T-helper 2 cell (primary cell): ENCODE results near the gene PSMD10.

ENCODE experiments used
- DNase-seq, 5 experiments: peaks; one replicate each; pipeline versions ENCODE4 v3.0.0 to v3.0.0-alpha.2; 2012 to 2022
- total RNA-seq, 2 donors: gene quantifications; one replicate each; lab custom pipeline; 2026; lab: John Stamatoyannopoulos, UW

The PSMD10 gene, protein sequence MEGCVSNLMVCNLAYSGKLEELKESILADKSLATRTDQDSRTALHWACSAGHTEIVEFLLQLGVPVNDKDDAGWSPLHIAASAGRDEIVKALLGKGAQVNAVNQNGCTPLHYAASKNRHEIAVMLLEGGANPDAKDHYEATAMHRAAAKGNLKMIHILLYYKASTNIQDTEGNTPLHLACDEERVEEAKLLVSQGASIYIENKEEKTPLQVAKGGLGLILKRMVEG
- 12.8 to 18.9 reads per million in 2 donors for total RNA-seq

DNA sequence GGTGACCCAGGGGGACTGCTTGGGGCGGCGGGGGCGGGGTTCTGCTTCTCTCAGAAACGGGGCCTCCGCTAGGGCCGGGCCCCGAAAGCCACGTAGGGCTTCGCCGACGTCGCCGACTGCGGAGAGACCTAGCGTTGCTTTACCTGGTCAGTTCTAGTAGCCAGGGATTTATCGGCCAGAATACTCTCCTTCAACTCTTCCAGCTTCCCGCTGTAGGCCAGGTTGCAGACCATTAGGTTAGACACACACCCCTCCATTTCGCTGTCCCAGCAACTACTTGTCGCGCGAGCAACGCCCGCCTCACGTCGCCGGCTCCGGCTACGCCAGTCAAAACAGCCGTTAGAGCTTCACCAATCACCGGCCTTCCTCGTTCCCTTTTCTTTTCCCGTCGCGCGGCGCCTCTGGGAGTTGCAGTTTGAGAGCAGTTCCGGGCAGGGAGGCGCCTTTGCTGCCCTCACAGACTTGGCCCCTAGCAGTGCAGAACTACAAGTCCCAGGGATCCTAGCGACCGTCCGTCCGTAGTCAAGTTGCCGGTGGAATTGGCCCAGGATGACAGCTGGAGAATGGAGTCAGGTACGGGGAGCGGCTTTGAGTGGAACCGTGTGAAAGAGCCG is at the start of gene PSMD10, which contains the start of gene ATG4A:
Gene PSMD10, minus strand, starts transcription at position 279 of the 614 bp plus-strand sequence. Its CDS starts 22 bp downstream, at position 257.
Gene ATG4A, plus strand, starts transcription at position 515 of the 614 bp plus-strand sequence. Its CDS starts 49 bp downstream, at position 564.
- DNase-seq = peak; percentile 66 to 96 (median 85)

DNA sequence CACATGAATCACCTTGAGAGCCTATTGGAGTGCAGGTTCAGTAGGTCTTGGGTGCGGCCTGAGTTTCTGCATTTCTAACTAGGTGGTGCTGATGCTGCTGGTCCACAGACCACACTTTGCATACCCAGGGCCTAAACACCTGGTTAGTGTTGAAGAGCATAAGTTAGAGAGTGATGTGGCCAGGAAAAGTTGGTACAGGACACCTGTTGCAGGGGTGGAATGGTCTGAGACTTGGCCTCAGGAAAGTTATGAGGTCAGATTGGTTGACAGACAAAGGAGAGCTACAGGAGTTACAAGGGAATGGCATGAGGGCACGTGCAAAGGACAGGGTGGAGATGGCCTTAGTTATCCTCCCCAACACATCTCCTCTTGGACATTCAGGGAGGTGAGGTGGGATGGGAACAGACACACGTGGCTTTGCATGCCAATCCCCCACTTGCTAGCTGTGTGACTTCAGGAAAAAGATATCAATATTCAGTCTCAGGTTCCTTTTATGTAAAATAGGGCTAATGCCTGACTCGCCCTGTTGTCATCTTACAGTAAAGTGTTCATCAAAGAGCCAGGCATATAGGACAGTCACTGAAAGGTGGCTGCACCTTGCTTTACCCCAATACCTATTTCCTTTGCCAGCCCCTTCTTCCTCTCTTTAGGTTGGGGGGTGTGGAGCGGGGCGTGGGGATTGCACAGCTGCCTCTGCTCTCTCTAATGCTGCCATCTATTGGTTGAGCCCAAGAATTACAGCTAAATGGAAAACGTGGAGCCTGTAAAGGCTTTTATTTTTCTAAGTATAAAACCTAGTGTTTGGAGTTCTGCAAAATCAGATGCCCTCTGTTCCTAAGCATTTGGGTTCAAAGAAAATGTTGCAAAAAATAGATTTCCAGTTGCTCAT is 47.7 kb upstream of the PSMD10 start:
- DNase-seq = peak in 1 of 5 experiments; percentile 6

DNA sequence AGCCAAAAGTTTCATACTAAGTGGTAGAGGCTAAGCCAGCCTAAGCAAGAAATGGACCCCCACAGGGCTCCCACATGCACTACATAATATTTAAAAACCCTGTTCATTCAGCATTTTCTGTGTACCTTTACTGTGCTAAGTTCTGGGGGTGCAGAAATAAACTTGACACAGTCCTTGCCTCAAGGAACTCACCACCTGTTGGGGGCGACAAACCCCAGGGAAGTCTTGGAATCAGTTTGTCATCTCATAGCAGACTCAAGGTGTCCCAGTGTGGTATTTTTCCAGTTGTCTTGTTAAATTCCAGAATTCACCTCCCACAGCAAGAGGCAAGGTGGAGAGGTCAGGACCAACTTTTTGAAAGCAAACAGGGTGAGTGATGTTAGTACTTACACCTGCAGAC is 43.4 kb upstream of the PSMD10 start:
- DNase-seq = no peak

DNA sequence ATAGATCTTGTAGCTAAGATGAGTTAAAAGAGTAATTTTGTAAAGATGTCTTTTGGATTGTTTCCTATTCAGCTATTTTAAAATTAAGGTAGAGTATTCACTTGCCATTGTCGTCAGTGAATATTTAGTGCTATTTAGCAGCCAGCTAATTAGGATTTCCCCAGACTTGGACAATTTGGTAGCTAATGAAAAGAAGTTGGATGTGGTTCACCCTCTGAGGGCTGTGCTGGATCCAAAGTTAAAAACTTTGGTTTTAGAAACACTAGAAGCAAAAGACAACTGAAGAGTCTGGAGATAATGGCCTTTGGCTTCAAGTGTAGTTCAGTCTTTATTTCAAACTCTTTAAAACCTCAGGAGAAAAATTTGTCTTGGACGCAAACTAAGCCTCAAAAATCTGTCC is 41.5 kb upstream of the PSMD10 start:
- DNase-seq = no peak

DNA sequence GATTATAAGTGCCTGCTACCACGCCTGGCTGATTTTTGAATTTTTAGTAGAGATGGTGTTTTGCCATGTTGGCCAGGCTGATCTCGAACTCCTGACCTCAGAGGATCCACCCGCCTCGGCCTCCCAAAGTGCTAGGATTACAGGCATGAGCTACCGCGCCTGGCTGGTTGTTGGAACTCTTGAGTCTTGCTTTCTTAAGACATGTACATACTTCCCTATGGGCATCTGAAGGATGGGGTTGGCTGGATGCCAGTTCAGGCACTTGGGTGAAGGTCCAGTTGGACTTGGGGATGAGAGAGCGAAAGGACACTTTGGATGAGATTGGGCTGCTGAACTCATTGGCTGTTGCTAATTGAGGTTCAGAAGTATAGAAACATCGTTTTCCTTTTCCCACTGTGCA is 40.7 kb upstream of the PSMD10 start:
- no peak for DNase-seq

DNA sequence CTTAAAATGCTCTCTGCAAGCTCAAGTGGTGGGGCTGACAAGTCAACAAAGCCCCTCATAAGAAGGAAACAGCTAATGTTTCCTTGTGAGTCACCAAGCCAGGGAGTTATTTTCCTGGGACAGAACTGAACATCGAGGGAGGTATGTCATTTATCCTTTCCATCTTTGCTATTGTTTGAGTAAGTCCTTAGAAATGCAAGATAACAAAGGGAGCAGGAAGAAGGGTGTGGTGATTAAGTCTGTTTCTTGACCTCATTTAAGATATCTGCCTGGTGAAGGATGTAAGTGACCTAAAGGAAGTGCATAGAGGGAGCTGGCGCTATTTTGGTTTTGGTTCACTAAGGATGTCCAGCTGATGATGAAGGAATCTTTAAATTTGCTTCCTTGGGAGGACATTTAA is 40.1 kb upstream of the PSMD10 start:
- no peak for DNase-seq

DNA sequence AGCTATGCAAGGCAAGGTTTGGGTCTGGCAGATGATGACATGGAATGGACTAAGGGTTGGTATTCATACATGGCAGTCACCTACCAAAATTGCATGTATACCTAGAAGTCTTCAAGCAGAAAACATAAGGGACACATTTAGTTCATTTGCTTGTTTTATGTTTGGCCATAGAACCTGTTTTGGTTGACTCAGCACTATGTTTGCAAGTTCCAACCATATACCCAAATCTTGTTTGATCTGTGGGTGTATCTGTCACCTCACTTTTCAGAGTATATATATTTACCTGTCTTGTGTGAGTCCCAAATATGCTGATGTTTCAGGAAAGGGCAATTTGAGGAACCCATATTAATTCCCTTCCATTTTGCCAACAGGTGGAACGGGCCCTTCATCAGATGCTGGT is 39.5 kb upstream of the PSMD10 start:
- DNase-seq = no peak

DNA sequence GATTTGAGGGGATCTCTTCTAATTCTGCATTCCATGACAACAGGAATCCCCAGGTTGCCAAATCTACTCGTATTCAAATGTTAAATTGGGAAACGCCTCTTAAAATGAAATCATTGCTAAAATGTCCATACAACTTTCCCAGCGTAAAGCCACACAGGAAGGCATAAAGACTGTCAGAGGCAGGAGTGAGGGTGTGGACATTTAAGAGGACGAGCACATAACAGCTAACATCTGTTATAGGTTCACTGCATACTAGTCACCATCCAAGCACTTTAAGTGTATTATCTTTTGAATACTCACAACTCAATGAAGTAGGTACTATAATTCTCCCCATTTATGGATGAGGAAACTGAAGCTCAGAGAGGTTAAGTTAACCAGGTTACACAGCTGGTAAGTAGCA is 35.8 kb upstream of the PSMD10 start:
- no peak for DNase-seq

DNA sequence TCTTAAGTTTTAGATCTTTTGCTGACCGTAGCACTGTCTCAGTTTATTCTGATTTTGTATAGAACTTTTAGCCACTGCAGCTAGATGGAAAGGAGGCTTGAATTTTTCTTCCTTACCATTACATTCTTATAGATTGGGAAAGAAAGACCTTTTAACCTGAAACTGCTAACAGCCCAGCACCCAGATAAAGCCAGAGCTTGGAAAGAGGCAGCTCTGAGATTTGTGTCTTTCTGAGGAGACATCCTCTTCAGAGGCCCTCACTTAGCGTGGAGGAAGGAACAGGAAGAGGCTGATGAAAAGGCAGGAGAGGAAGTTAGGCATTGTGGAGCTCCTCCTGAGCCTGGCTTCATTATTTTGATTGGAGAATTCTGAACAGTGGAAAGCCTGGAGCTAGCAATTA is 35.3 kb upstream of the PSMD10 start:
- no peak for DNase-seq

DNA sequence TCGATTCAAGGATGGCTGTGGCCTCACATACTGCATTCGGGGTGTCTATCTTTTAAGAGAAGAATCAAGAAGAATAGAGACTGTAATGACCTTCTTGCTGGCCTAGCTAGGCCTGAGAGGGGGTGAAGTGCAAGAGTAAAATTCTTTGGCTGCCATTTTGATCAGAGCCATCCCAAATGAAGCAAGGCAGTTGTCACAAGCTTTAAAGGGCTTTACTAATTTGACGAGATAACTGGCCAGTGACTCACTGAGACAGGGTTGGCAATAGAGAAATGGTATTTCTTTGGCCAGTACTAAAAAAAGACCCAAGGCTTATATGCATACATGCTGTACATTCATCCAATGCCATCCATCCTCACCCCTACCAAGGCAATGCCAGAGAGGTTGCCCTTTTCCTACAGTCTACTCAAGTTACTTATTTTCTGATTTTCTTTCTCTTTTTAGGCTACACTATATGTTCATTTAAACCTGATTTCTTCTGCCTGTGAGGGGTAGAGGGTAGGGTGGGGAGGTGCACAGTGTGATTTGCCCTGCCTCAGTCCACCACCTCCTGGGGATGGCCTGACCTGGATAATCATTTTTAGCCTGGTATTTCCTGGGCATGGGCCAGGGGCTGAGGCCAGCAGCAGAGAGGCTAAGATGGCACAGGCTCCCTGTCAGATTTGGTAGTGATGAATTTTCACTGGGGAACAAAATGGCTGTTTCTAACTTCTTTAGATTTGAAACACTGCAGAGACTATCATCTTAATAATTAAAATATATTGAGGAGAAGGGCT is 32.4 kb upstream of the PSMD10 start:
- no peak for DNase-seq

DNA sequence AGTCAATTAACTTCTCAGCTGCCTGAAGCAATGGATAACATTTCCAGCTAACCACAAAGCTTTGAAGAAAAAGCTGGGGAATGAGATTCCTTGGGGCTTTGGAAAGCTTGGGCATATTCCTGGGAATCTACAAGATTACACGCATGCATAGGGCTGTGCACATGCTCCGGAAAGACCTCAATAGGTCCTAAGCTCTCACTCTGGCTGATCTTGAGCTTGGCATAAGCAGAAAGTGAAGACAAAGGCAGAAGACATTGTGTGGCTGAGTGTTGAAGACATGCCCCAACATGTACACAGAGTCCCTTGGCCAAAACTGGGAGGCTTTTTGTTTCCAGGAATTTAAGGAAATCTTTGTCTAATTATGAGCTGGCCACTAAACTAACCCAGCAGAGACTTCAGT is 31.4 kb upstream of the PSMD10 start:
- no peak for DNase-seq

DNA sequence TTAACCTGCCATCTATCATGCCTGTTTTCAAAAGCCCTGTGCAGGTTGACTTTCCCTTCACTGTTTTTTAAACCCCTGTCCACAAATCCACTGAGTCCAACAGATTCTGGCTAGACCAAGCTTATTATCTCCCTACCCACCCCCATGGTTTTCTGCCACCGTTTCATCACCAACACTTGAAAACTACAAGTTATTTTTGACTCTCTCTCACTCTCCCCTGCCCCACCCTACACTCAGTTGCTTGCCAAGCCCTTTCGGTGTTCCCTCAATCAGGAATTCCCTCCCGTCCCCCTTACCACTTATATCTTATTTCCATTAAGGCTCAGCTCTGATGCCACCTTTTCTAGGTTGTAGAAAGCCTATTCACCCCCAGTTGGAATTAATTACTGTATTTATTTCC is 29.9 kb upstream of the PSMD10 start:
- DNase-seq = no peak

DNA sequence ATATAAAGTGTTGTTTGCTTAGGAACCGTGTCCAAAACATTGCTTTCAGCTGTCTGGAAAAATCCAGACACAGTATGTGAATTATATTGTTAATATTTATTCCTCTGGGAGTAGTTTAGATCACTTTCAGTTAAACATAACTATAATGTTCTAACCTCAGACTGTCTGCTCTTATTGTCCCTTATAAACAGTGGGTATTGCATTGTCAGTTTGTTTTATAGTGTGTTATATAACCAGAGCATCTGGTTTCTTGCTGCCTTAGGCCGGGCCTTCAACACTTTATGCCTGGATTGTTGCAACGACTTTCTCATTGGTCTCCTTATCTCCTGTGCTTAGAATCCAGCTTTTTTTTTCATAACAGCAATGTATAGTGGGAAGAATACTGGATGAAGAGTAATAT is 26.6 kb upstream of the PSMD10 start:
- DNase-seq = no peak

DNA sequence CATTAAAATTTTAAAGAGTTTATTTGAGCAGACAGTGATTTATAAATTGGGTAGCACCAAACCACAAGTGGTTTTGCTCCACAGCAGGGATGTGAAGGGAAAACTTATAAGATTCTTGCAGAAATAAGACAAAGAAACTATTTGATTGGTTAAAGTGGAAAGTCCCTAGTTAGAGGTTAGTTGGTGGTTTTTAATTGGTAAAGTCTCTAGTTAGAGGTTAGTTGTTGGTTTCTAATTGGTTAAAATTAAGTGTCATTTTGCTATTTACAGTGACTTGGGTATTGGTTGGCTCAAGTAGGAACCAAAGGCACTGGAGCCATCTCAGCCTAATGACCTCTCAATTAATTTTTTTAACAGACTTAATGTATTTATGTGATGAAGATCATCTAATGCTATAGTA is 23.2 kb upstream of the PSMD10 start:
- no peak for DNase-seq

DNA sequence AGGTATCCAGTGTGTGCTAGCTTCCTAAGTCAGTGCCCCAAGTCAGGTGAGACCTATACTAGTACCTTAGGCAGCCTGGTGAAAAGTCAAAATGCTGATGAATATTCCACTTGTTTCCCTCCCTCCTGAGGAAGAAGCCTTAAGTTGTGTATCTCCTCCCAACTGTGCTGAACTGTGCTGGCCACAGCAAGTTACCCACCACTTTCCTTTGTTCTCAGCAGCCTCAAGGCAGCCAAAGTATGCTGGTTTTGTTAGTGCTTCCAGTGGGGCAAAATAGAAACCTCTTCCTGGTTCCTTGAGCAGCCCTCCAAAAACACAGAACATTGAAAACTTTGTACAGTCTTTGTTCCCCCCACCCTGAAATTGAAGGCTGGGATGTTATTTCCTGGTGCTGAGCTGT is 14.1 kb upstream of the PSMD10 start:
- no peak for DNase-seq

DNA sequence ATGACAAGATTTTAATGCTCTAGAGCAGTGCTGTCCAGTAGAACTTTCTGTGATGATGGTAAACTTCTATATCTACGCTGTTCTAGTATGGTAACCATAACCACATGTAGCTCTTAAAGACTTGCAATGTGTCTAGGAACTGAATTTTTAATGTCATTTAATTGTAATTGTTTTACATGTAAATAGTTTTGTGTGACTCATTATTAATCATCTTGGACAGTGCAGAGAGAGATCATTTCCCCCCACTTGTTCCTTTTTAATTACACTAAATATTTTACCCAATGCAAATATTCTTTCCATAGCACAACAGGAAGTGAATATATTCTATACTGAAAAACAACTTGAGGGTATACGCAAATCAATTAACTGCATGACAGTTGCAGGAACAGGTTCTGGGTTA is 6.0 kb upstream of the PSMD10 start:
- no peak for DNase-seq

DNA sequence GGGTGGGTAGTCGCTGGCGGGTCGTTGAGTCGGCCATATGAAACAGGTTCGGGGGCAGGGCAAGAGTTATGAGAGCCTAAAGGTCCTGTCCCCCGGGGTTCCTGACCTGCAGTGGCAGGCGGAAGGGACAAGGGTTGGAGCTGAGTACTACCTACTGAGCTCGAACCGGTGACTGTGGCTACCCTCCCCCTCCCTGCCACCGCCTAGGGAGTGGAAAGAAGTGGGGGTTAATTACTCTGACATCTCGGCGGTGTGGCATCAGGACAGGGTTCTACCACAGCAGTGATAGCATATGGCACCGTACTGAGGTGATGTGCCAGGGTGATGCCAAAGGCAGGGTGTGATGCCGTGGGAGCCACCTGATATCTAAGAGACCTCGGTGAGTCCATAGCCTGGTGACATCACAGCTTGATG is 543 bp upstream of the PSMD10 start:
- peak in 1 of 5 experiments; percentile 41 for DNase-seq

DNA sequence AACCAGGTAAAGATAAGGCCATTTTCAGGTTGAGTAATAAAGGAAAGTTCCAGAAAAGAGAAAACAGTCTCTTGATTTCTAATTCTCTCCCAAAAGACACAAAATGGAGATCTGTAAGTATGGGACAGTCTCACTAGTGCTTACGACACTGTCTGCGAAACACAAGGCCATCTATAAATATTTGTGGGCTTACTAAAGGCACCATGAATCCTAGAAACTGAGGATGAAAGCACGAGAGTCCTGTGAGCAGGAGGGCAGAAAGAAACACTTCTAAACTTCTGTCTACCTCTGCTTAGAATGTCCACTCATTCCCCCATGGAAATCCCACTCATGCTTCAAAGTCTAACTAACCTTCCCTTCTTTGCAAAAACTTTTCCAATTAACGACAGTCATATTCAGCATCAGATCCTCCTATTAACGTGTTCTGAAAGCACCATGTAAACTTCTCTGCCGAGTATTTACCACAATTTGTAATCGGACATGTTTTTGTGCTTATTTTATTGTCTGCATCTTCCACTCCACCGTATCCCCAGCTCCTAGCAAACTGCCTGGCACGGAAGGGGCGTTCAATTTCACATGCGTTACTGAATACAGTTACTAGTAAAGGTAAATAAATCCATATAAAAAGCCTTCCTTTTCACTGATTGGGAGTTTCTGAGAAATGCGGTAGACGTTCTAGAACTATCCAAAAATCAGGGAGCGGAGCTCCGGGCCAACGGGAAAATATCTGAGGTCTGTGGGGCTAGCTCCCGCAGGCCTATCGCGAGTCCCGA is 665 bp downstream of the PSMD10 start:
- DNase-seq = peak in 1 of 5 experiments; percentile 12

DNA sequence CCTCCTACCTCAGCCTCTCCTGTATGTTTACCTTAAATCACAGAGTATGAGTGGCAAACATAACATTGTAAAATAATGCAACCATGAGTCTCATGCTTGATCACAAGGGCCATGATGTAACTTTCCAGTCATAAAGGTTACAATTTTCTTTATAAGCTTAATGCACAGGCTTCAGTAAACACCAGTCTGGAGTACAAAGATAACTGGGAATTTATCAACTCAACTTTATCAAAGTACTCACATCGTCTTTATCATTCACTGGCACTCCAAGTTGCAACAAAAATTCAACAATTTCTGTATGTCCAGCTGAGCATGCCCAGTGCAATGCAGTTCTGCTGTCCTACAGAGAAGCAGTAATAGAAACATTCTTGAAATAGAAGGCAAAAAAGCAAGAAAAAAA is 2.8 kb downstream of the PSMD10 start:
- no peak for DNase-seq

DNA sequence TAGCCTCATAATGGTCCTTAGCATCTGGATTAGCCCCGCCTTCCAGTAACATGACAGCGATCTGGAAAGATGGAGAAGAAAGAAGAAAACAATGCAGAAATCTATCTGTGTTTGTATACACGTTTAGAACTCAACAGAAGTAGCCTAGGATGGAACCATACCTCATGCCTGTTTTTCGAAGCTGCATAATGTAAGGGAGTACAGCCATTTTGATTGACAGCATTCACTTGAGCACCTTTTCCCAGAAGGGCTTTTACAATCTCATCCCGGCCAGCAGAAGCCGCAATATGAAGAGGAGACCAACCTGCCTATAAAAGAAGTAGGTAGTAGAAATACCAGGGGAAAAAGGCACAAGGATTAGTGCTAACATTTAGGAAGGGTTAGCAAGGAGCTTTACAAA is 3.5 kb downstream of the PSMD10 start:
- DNase-seq = no peak

DNA sequence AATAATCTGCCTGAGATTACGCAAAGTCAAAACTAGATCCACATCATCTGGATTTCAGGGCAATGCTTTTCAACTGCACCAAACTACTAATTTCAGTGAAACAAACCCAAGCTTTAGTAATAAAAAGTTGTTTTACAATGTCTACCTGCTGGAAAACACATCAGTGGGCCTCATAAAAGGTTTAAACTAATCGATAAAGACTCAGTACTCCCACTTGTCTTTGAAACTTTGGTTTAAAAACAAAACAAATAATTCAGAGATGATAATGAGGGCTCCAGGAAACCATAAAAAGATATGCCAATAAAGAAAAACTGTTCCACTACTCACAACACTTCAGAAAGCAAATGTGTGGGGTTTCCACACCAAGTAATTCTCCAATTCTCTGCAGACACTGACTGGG is 10.2 kb downstream of the PSMD10 start:
- no peak for DNase-seq

DNA sequence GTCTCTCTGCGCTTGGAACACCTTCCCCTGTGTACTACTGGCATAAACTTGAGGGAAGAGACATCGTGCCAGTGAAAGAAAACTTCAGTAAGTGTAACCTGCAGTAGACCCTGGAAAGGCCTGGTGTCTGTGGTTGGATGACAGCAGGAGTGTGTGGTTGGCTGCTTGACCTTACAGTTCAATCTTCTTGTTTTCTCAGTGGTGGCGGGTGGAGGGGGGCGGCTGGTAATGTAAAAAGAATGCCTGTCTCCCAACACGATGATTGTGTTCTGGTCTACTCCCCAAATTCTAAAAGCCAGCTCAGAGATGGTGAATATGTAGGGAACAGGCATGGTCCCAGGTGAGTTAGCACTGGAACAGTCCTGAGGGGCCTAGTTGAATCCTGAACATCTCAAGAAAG is 18.6 kb downstream of the PSMD10 start:
- DNase-seq = no peak
